CD4-positive, alpha-beta T cell treated with Interleukin-17A for 4 hours (primary cell): ENCODE measurements around the gene GLIPR1L1.
A peak's percentile ranks its signal among the peaks of the same experiment; 100 is the strongest.
"Not testable (repeated sequence)": the region's sequence is repeated elsewhere in the genome, so short reads cannot be mapped to it uniquely, and the experiment has no call there.

ENCODE experiments used
- DNase-seq: peaks from one replicate; pipeline ENCODE4 v3.0.0-alpha.2; 2020; ENCODE audit warnings: mixed read lengths

Gene GLIPR1L1

GRCh38 chr12:75334384-75335030 is at the start of gene GLIPR1L1:
Gene GLIPR1L1, plus strand, starts transcription at chr12:75334670. Its CDS starts 59 bp downstream, at chr12:75334729.
- DNase-seq = peak; percentile 89

GRCh38 chr12:75288860-75289259 is 45.6 kb upstream of the GLIPR1L1 start:
- DNase-seq = no peak

GRCh38 chr12:75289753-75290152 is 44.7 kb upstream of the GLIPR1L1 start:
- DNase-seq = no peak

GRCh38 chr12:75291014-75291413 is 43.5 kb upstream of the GLIPR1L1 start:
- no peak for DNase-seq

GRCh38 chr12:75294336-75294735 is 40.1 kb upstream of the GLIPR1L1 start:
- no peak for DNase-seq

GRCh38 chr12:75294797-75295196 is 39.7 kb upstream of the GLIPR1L1 start:
- no peak for DNase-seq

GRCh38 chr12:75302225-75302624 is 32.2 kb upstream of the GLIPR1L1 start:
- no peak for DNase-seq

- no peak for DNase-seq
These were observed 31.7 kb upstream of the GLIPR1L1 start for GRCh38 chr12:75302781-75303180.

GRCh38 chr12:75305412-75306332 is 28.8 kb upstream of the GLIPR1L1 start:
- no peak for DNase-seq

GRCh38 chr12:75308279-75308678 is 26.2 kb upstream of the GLIPR1L1 start:
- no peak for DNase-seq

- DNase-seq = no peak
These were observed 23.1 kb upstream of the GLIPR1L1 start for GRCh38 chr12:75311369-75311768.

- no peak for DNase-seq
These were observed 19.0 kb upstream of the GLIPR1L1 start for GRCh38 chr12:75315518-75315917.

- DNase-seq = no peak
These were observed 16.7 kb upstream of the GLIPR1L1 start for GRCh38 chr12:75317784-75318183.

- no peak for DNase-seq
These were observed 12.0 kb upstream of the GLIPR1L1 start for GRCh38 chr12:75322464-75322863.

- no peak for DNase-seq
These were observed 10.8 kb upstream of the GLIPR1L1 start for GRCh38 chr12:75323663-75324062.

- no peak for DNase-seq
These were observed 6.8 kb upstream of the GLIPR1L1 start for GRCh38 chr12:75327642-75328041.

- DNase-seq = peak; percentile 39
These were observed 4.3 kb upstream of the GLIPR1L1 start, which contains the start of gene CAPS2 for GRCh38 chr12:75329918-75330826. Gene CAPS2, minus strand, starts transcription at chr12:75330324. Its CDS starts 3,826 bp downstream, at chr12:75326498.

GRCh38 chr12:75337905-75338304 is 3.4 kb downstream of the GLIPR1L1 start:
- DNase-seq = no peak

GRCh38 chr12:75341873-75342272 is 7.4 kb downstream of the GLIPR1L1 start:
- DNase-seq = no peak

GRCh38 chr12:75345531-75345930 is 11.1 kb downstream of the GLIPR1L1 start:
- no peak for DNase-seq

- DNase-seq = not testable (repeated sequence)
These were observed 11.7 kb downstream of the GLIPR1L1 start for GRCh38 chr12:75346215-75346614.

GRCh38 chr12:75349946-75350345 is 15.5 kb downstream of the GLIPR1L1 start:
- no peak for DNase-seq

GRCh38 chr12:75350413-75350812 is 15.9 kb downstream of the GLIPR1L1 start:
- DNase-seq = no peak
